AML-193 (cell line): Measurements from ENCODE around the gene CCDC24.

Source experiments
- DNase-seq, 2 experiments: peaks; one replicate each; lab custom pipeline; 2025; lab: John Stamatoyannopoulos, UW

Gene CCDC24

GRCh38 chr1:44024031-44024902, 32.9 kb downstream of the CCDC24 start:
- DNase-seq = no peak

- no peak for DNase-seq
Observed at GRCh38 chr1:44024903-44025525, 33.6 kb downstream of the CCDC24 start.

- no peak for DNase-seq
Observed at GRCh38 chr1:44025816-44026215, 34.4 kb downstream of the CCDC24 start.

GRCh38 chr1:44027320-44027719, 35.9 kb downstream of the CCDC24 start:
- no peak for DNase-seq

- no peak for DNase-seq
Observed at GRCh38 chr1:44029260-44029910, 38.0 kb downstream of the CCDC24 start.

GRCh38 chr1:44029911-44030604, 38.7 kb downstream of the CCDC24 start:
- peak; percentile 66 to 81 for DNase-seq

- DNase-seq = no peak
Observed at GRCh38 chr1:44030605-44031251, 39.3 kb downstream of the CCDC24 start.

- DNase-seq = no peak
Observed at GRCh38 chr1:44031252-44032169, 40.1 kb downstream of the CCDC24 start, which contains the start of gene SLC6A9. TSS of gene SLC6A9 (minus strand) at chr1:44031462. CDS start at chr1:44024277, 7,185 bp downstream.

GRCh38 chr1:44032170-44032790, 40.9 kb downstream of the CCDC24 start:
- DNase-seq = no peak

- no peak for DNase-seq
Observed at GRCh38 chr1:44033041-44033575, 41.7 kb downstream of the CCDC24 start.

GRCh38 chr1:44033756-44034155, 42.4 kb downstream of the CCDC24 start:
- no peak for DNase-seq

- no peak for DNase-seq
Observed at GRCh38 chr1:44034423-44034822, 43.0 kb downstream of the CCDC24 start.

GRCh38 chr1:44034976-44035716, 43.7 kb downstream of the CCDC24 start:
- DNase-seq = no peak

GRCh38 chr1:44035726-44036408, 44.5 kb downstream of the CCDC24 start:
- no peak for DNase-seq

- peak; percentile 56 to 67 for DNase-seq
Observed at GRCh38 chr1:44036409-44037139, 45.2 kb downstream of the CCDC24 start.

- DNase-seq = no peak
Observed at GRCh38 chr1:44037154-44037553, 45.8 kb downstream of the CCDC24 start.

GRCh38 chr1:44038876-44039657, 47.7 kb downstream of the CCDC24 start:
- no peak for DNase-seq
